GM12878 (cell line): ENCODE data around the gene LCN1.
"Not testable (repeated sequence)": the region's sequence is repeated elsewhere in the genome, so short reads cannot be mapped to it uniquely, and the experiment has no call there.

Source experiments
- BCL11A ChIP-seq: IDR thresholded peaks from 2 replicates; pipeline ENCODE4 v1.6.1; 2011; ENCODE audit warnings: low read depth, low read length
- CHD2 ChIP-seq: IDR thresholded peaks from 2 replicates; pipeline ENCODE4 v1.6.1; 2011; ENCODE audit warnings: low read depth, low read length, improper control_type of control experiment, borderline replicate concordance
- CTCF ChIP-seq, 3 experiments: IDR thresholded peaks in 2 of 3; conservative IDR thresholded peaks in 1 of 3; 2 replicates each; pipeline ENCODE4 v1.5.1; 2011; ENCODE audit warnings: low read depth in 3 of 3, low read length in 3 of 3, mild to moderate bottlenecking in 3 of 3, control low read depth in 2 of 3, moderate library complexity in 2 of 3, inconsistent platforms in 1 of 3, mixed read lengths in 1 of 3; ENCODE audit not compliant: control insufficient read depth in 2 of 3, insufficient read depth in 1 of 3; ENCODE audit errors: extremely low read depth in 1 of 3
- JUNB ChIP-seq: IDR thresholded peaks from 2 replicates; pipeline ENCODE4 v1.6.1; 2016; ENCODE audit warnings: antibody characterized with exemption, mild to moderate bottlenecking
- RCOR1 ChIP-seq: conservative IDR thresholded peaks from 2 replicates; pipeline ENCODE4 v1.6.1; 2012; ENCODE audit warnings: low read depth, low read length, improper control_type of control experiment
- SPI1 ChIP-seq: IDR thresholded peaks from 2 replicates; pipeline ENCODE4 v1.6.1; 2011; ENCODE audit warnings: low read depth, mild to moderate bottlenecking, low read length, moderate library complexity, borderline replicate concordance; ENCODE audit not compliant: insufficient read depth
- TBL1XR1 ChIP-seq: IDR thresholded peaks from 2 replicates; pipeline ENCODE4 v1.6.1; 2012; ENCODE audit warnings: low read depth, low read length, improper control_type of control experiment

GRCh38 chr9:135546792-135547617 lies 25.8 kb downstream of the LCN1 start:
- not testable (repeated sequence) for TF ChIP-seq CTCF (IDR thresholded peaks at IDR 0.05 in 2 of 3, conservative IDR thresholded peaks at IDR 0.05 in 1 of 3; ENCODE audit: control insufficient read depth in 2 of 3, extremely low read depth in 1 of 3, insufficient read depth in 1 of 3, low read depth in 3 of 3, low read length in 3 of 3); JUNB; TBL1XR1; BCL11A; RCOR1; CHD2; SPI1
